Calu3 (cell line): ENCODE results near the gene MGMT. TPM values are rescaled to one million over a fixed set of nuclear protein-coding genes. Genes with fewer than 3 reads are reported as not detected.

Experiments
- BruUV-seq: library from RNA; stranded (reverse); fragments of 400-500 nt; replicated peaks from 2 replicates; lab custom pipeline; 2021; lab: Mats Ljungman, UMichigan
- CTCF ChIA-PET: fragments of 300-600 bp; sonication (Branson Sonifier 250); formaldehyde crosslinking; loops from one replicate; lab custom pipeline; 2022; ENCODE audit warnings: antibody characterized with exemption; lab: Charles Lee
- DNase-seq: peaks from one replicate; pipeline ENCODE4 v3.0.0; 2022
- H3K27ac Mint-ChIP-seq: one replicate; pipeline ENCODE4 v1.8.0; 2022; ENCODE audit warnings: mixed read lengths; ENCODE audit not compliant: unreplicated experiment
- H3K27me3 Mint-ChIP-seq: one replicate; pipeline ENCODE4 v1.8.0; 2022; ENCODE audit warnings: mixed read lengths; ENCODE audit not compliant: unreplicated experiment
- H3K36me3 Mint-ChIP-seq: one replicate; pipeline ENCODE4 v1.8.0; 2022; ENCODE audit warnings: mild to moderate bottlenecking, moderate library complexity, mixed read lengths; ENCODE audit not compliant: insufficient read depth, unreplicated experiment
- H3K4me1 Mint-ChIP-seq: one replicate; pipeline ENCODE4 v1.8.0; 2022; ENCODE audit warnings: mild to moderate bottlenecking, low read depth, mixed read lengths; ENCODE audit not compliant: unreplicated experiment
- H3K4me3 Mint-ChIP-seq: one replicate; pipeline ENCODE4 v1.8.0; 2022; ENCODE audit warnings: mild to moderate bottlenecking, low read depth, moderate library complexity, mixed read lengths; ENCODE audit not compliant: unreplicated experiment
- H3K9me3 Mint-ChIP-seq: one replicate; pipeline ENCODE4 v1.8.0; 2022; ENCODE audit warnings: low read depth, mixed read lengths; ENCODE audit not compliant: unreplicated experiment
- intact Hi-C: fragments of 100-400 bp; cut with micrococcal nuclease; formaldehyde crosslinking; loops from one replicate; pipeline ENCODE4 v1.10.0; 2022; ENCODE audit not compliant: unreplicated experiment
- total RNA-seq: library from RNA; stranded (reverse); gene quantifications from 2 replicates; pipeline ENCODE4 v1.2.3, GENCODE V29; 2022
- TF ChIP-seq, protein P1 (sequence below): fragments of 200-600 bp; IDR thresholded peaks from one replicate; pipeline ENCODE4 v1.8.0; 2022; ENCODE audit warnings: antibody characterized with exemption; ENCODE audit not compliant: unreplicated experiment

Gene MGMT
- total RNA-seq, 1 experiment from 2014 or later, result 8.3 TPM

DNA sequence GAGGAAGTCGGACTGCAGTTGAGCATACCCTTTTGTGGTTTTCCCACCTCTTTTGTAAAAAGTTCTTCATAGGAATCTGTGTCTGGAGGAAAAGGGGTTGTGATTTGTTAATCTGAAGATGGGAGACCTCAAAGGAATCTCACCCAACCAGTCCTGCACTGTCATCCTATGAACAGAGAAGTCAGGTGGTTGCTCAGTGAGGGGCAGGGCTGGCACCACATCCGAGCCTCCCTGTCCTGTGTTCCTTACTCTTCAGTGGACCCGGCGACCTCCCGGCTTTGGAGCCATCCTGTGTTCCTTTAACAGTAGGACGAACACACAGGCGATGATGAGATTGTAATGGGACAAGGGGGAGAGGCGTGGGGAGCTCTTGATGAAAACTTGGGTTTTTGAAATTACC is 2.8 kb upstream of the MGMT start:
- no TSS peak for BruUV-seq
- intact Hi-C loops, result no loop called here
- Mint-ChIP-seq H3K36me3 (no peaks in the 10 kb centered on the region), H3K27ac (no peak overlapping the region), H3K27me3 (no peaks in the 10 kb centered on the region), H3K9me3 (no peaks in the 10 kb centered on the region), H3K4me1 (no peaks in the 10 kb centered on the region), H3K4me3 (no peak overlapping the region)
- TF ChIP-seq, protein P1, sequence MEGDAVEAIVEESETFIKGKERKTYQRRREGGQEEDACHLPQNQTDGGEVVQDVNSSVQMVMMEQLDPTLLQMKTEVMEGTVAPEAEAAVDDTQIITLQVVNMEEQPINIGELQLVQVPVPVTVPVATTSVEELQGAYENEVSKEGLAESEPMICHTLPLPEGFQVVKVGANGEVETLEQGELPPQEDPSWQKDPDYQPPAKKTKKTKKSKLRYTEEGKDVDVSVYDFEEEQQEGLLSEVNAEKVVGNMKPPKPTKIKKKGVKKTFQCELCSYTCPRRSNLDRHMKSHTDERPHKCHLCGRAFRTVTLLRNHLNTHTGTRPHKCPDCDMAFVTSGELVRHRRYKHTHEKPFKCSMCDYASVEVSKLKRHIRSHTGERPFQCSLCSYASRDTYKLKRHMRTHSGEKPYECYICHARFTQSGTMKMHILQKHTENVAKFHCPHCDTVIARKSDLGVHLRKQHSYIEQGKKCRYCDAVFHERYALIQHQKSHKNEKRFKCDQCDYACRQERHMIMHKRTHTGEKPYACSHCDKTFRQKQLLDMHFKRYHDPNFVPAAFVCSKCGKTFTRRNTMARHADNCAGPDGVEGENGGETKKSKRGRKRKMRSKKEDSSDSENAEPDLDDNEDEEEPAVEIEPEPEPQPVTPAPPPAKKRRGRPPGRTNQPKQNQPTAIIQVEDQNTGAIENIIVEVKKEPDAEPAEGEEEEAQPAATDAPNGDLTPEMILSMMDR, result no peak
- CTCF ChIA-PET, result no interaction called here
- DNase-seq, result no peak

DNA sequence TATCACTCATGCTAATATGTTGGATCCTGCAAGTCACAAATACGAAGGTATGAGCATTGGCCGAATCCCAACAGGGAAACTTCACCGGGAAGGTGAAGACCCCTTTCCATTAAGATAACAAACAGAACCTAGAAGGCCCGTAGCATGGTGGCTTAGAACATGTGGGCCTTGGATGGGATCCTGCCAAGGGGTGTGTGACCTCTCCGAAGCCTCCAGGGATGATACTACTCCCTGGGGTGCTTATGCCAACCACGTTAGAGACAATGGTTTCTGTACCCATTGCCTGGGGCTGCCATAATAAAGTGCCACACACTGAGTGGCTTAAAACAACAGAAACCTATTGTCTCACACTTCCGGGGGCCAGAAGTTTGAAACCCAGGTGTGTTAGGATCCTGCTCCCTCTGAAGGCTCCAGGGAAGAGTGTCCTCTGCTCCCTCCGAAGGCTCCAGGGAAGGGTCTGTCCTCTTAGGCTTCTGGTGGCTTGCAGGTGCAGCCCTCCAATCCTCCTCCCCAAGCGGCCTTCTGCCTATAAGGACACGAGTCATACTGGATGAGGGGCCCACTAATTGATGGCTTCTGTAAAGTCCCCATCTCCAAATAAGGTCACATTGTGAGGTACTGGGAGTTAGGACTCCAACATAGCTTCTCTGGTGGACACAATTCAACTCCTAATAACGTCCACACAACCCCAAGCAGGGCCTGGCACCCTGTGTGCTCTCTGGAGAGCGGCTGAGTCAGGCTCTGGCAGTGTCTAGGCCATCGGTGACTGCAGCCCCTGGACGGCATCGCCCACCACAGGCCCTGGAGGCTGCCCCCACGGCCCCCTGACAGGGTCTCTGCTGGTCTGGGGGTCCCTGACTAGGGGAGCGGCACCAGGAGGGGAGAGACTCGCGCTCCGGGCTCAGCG is 992 bp upstream of the MGMT start:
- intact Hi-C loops, result no loop called here
- Mint-ChIP-seq H3K4me1 (no peaks in the 10 kb centered on the region), H3K4me3 (peak overlapping the region; percentile 49), H3K27ac (no peak overlapping the region), H3K27me3 (no peaks in the 10 kb centered on the region), H3K36me3 (no peaks in the 10 kb centered on the region), H3K9me3 (no peaks in the 10 kb centered on the region)
- CTCF ChIA-PET, result interaction anchor here (0.6 kb wide), 1 partner anchor 682 kb away, joined by 7 read pairs; no protein-coding TSS in a partner anchor
- no TSS peak for BruUV-seq
- DNase-seq, result no peak
- TF ChIP-seq, protein P1, result no peak

DNA sequence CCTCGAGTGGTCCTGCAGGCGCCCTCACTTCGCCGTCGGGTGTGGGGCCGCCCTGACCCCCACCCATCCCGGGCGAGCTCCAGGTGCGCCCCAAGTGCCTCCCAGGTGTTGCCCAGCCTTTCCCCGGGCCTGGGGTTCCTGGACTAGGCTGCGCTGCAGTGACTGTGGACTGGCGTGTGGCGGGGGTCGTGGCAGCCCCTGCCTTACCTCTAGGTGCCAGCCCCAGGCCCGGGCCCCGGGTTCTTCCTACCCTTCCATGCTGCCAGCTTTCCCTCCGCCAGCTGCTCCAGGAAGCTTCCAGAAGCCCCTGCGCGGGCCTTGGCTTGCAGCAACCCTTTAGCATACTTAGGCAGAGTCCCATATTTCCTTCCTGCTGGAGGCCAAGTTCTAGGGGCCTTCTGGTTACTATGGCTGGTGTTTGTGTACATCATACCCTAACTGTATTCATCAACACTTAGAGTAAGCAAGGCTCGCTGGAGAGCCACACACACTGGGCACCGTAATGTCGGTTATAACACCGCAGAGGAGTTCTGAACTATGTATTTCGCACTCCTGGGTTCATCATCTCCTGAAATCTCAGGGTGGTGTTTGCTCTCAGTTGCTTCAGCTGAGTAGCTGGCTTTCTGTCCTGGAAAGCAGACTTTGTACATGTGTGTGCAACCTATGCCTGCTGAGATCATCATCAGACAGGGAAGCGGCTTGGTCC is 471 bp downstream of the MGMT start:
- no peaks in the 10 kb centered on the region for H3K4me1 Mint-ChIP-seq
- no peak for DNase-seq
- intact Hi-C loops, result no loop called here

DNA sequence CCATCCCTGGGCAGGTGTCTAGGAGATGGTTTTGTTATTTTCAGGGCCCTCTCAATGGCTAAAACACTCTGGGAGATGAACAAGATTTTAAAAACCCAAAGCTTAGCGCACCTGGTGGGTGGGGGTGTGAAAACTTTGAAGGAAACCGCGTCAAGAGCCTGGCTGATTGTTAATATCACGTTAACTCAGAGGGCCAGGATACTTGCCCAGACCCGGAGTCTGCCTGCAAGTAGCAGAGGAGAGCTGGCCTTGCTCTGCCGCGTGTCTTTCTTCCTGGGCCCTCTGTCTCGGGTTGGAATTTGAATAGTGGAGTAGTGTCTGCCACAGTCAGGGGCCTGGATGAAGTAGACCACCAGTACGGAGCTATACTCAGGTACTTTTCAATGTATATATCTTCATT is 1.1 kb downstream of the MGMT start:
- BruUV-seq, result no TSS peak
- H3K4me3 Mint-ChIP-seq, result no peak overlapping the region
- no peaks in the 10 kb centered on the region for H3K9me3 Mint-ChIP-seq
- TF ChIP-seq, protein P1, result no peak
- no peak for DNase-seq
- no peaks in the 10 kb centered on the region for H3K4me1 Mint-ChIP-seq
- no peak overlapping the region for H3K27ac Mint-ChIP-seq
- intact Hi-C loops, result no loop called here
- CTCF ChIA-PET, result no interaction called here
- H3K36me3 Mint-ChIP-seq, result no peaks in the 10 kb centered on the region
- H3K27me3 Mint-ChIP-seq, result no peaks in the 10 kb centered on the region

More for the DNA sequence above, 471 bp downstream of the MGMT start:
- TSS peak; percentile 38 for BruUV-seq
- H3K9me3 Mint-ChIP-seq, result no peaks in the 10 kb centered on the region
- CTCF ChIA-PET, result interaction anchor here (0.6 kb wide), 1 partner anchor 671 kb away, joined by 10 read pairs; no protein-coding TSS in a partner anchor
- no peak overlapping the region for H3K27ac Mint-ChIP-seq
- H3K36me3 Mint-ChIP-seq, result no peaks in the 10 kb centered on the region
- no peaks in the 10 kb centered on the region for H3K27me3 Mint-ChIP-seq
- TF ChIP-seq, protein P1, result no peak
- peak overlapping the region; percentile 49 for H3K4me3 Mint-ChIP-seq
